ENCODE data around the gene EEF1AKMT4. TPM values are rescaled to one million over a fixed set of nuclear protein-coding genes. Genes with fewer than 3 reads are reported as not detected.
A peak's percentile ranks its signal among the peaks of the same experiment; 100 is the strongest.

Gene EEF1AKMT4
- total and polyA plus RNA-seq, 2 of the 8 experiments (the other 6 are each of a cell fraction or from before 2014, with no cell fraction given): 9.3 to 30.1 TPM

GRCh38 chr3:184275381-184275701 lies 25.9 kb downstream of the EEF1AKMT4 start:
- Histone ChIP-seq H4K8ac (ENCODE audit: extremely low read depth, insufficient read depth, low read length) (peak overlapping the region; percentile 20; the same call in 1 of the 2 replicates), H2BK120ac (replicated peaks; ENCODE audit: low read depth, low read length) (no peak overlapping the region), H3K56ac (replicated peaks; ENCODE audit: insufficient read length, low read depth, low read length) (no peak overlapping the region), H4K20me1 (replicated peaks in 1 of 2; ENCODE audit: control insufficient read depth in 1 of 2, insufficient read depth in 2 of 2, low read length in 2 of 2) (peaks cover 0 to 5% of the 10 kb centered on the region in 2 experiments), H4K5ac (ENCODE audit: insufficient read length, low read depth, low read length) (no peak overlapping the region), H3K14ac (ENCODE audit: insufficient read length) (no peak overlapping the region), H2BK15ac (ENCODE audit: low read length) (peak overlapping the region; percentile 98), H3K27ac (ENCODE audit: low read depth, low read length) (no peak overlapping the region), H3K4me3 (ENCODE audit: extremely low read depth in 1 of 4, insufficient read depth in 2 of 4, low read depth in 3 of 4, low read length in 4 of 4) (peak overlapping the region; percentile 31 to 60 (median 42); a peak in 7 of 8 replicates), H2BK5ac (ENCODE audit: low read depth, low read length) (no peak overlapping the region), H2AFZ (ENCODE audit: low read length) (peak overlapping the region; percentile 63; the same call in 1 of the 2 replicates), H3K4me2 (ENCODE audit: insufficient read depth in 1 of 2, low read depth in 2 of 2, low read length in 2 of 2) (peak overlapping the region; percentile 52 to 87), H3K79me2 (ENCODE audit: control insufficient read depth in 1 of 2, insufficient read depth in 2 of 2, low read length in 2 of 2) (no peaks in the 10 kb centered on the region), H2BK12ac (ENCODE audit: low read depth, low read length) (peak overlapping the region; percentile 96; the same call in 1 of the 2 replicates), H3K18ac (ENCODE audit: extremely low read depth, low read length) (no peak overlapping the region), H3K36me3 (ENCODE audit: control insufficient read depth in 2 of 4, insufficient read depth in 4 of 4, low read length in 3 of 4) (no peaks in the 10 kb centered on the region), H2BK20ac (ENCODE audit: low read length) (peak overlapping the region; percentile 98), H3K27me3 (replicated peaks in 1 of 4; ENCODE audit: control insufficient read depth in 3 of 4, extremely low read depth in 1 of 4, insufficient read depth in 3 of 4, low read length in 3 of 4) (peaks cover 8 to 32% (median 26%) of the 10 kb centered on the region in 4 experiments), H2AK5ac (ENCODE audit: low read depth, low read length) (peak overlapping the region; percentile 69; the same call in 1 of the 2 replicates), H3K4me1 (replicated peaks in 1 of 4; ENCODE audit: control insufficient read depth in 3 of 4, insufficient read depth in 4 of 4, low read length in 3 of 4) (peaks cover 0 to 7% (median 3%) of the 10 kb centered on the region in 4 experiments; a peak in 5 of 7 replicates), H3K23ac (ENCODE audit: insufficient read length) (peak overlapping the region; percentile 71), H3K4ac (replicated peaks; ENCODE audit: insufficient read length, low read depth, low read length) (peak overlapping the region; percentile 53), H3K79me1 (ENCODE audit: low read depth, low read length) (no peaks in the 10 kb centered on the region; the same call in 1 of the 2 replicates), H3K9ac (replicated peaks in 1 of 4; ENCODE audit: extremely low read depth in 1 of 4, low read depth in 3 of 4, low read length in 3 of 4) (peak overlapping the region in 1 of 4 experiments; percentile 36; a peak in 1 of 7 replicates), H3K23me2 (ENCODE audit: low read depth, low read length) (peaks cover 9% of the 10 kb centered on the region), H4K91ac (replicated peaks; ENCODE audit: insufficient read length, low read length) (peak overlapping the region; percentile 46), H3K9me3 (ENCODE audit: insufficient read depth in 2 of 2, low read depth in 1 of 2, low read length in 1 of 2) (no peaks in the 10 kb centered on the region)
- FAIRE-seq: no peak
- TF ChIP-seq SUZ12 (IDR thresholded peaks at IDR 0.05; ENCODE audit: low read length): peak; percentile 38; the same call in 1 of the 2 replicates
- TF ChIP-seq KDM4A (IDR thresholded peaks at IDR 0.05; ENCODE audit: low read depth, low read length, severe bottlenecking): no peak
- 0 out of 2 replicates have a peak, but pooled peaks have one; percentile 33 for TF ChIP-seq MAX (IDR thresholded peaks at IDR 0.05)
- no peak for TF ChIP-seq ASH2L (IDR thresholded peaks at IDR 0.05; ENCODE audit: low read length)
- ChIA-PET POLR2A (ENCODE audit: partially characterized antibody) (interaction anchor here (0.7 kb wide), 1 partner anchor 15 kb away, joined by 3 read pairs; no protein-coding TSS in a partner anchor), CTCF (ENCODE audit: partially characterized antibody) (no interaction called here)
- no peak for DNase-seq (ENCODE audit: low read depth in 1 of 2, low spot score in 2 of 2)
- 80% methylated on average over 12 of the region's 12 CpGs; no CpG with 5 or more reads in 1 of the 2 experiments for WGBS, 2 experiments (ENCODE audit: extremely low coverage in 1 of 2, insufficient coverage in 1 of 2, insufficient read length in 1 of 2, insufficient replicate concordance in 2 of 2, low coverage in 1 of 2, low lambda C conversion rate in 2 of 2, missing lambda C conversion rate in 1 of 2)

Measured in H1 (cell line).